SK-N-MC (cell line): Measurements from ENCODE around the gene DOCK8.

Source experiments
- EZH2 ChIP-seq: fragments of 200-600 bp; sonication (generic); IDR thresholded peaks from one replicate; pipeline ENCODE4 v1.6.1; 2017; ENCODE audit warnings: antibody characterized with exemption
- POLR2AphosphoS5 ChIP-seq: IDR thresholded peaks from 2 replicates; pipeline ENCODE4 v1.6.1; 2012; ENCODE audit warnings: mild to moderate bottlenecking, low read depth, low read length, borderline replicate concordance

- TF ChIP-seq POLR2AphosphoS5 (no peak), EZH2 (no peak)
These were observed 226.5 kb downstream of the DOCK8 start for GRCh38 chr9:441126-441525.
